Prostate gland (tissue), 2 donors: Measurements from ENCODE around the gene TIMM10.

Experiments used
- POLR2A ChIP-seq: fragments of 450-650 bp; IDR thresholded peaks from one replicate; pipeline ENCODE4 v1.6.1; 2016; ENCODE audit warnings: antibody characterized with exemption, mild to moderate bottlenecking
- POLR2AphosphoS5 ChIP-seq: sonication (generic); formaldehyde crosslinking; IDR thresholded peaks from one replicate; pipeline ENCODE4 v1.6.1; 2017; ENCODE audit warnings: antibody characterized with exemption
- TF ChIP-seq, protein P1 (sequence below), 4 experiments: fragments of 200-600 bp in 2 of 4; fragments of 450-650 bp in 2 of 4; sonication (generic) in 2 of 4; IDR thresholded peaks; 1 replicate in 3 of 4; 2 replicates in 1 of 4; pipeline ENCODE4 v1.5.1; 2016 to 2019; ENCODE audit warnings: antibody characterized with exemption in 4 of 4, mild to moderate bottlenecking in 2 of 4, moderate library complexity in 2 of 4

DNA sequence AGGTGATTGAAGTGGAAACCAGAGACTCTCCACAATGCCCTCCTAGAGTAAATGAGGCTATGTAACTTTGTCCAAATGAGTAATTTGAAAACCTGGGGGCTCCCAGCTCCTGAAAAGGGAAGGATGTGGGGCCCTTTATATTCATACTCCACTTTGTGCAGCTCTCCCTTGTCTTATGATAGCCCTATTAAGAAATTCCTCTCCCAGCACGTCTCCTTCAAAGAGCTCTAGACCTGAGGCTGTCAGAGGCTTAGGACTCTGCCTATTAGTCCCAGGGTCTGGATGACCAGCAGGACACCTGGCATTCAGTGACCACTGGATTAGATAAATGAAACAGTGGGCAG lies 17.1 kb downstream of the TIMM10 start:
- TF ChIP-seq, protein P1, sequence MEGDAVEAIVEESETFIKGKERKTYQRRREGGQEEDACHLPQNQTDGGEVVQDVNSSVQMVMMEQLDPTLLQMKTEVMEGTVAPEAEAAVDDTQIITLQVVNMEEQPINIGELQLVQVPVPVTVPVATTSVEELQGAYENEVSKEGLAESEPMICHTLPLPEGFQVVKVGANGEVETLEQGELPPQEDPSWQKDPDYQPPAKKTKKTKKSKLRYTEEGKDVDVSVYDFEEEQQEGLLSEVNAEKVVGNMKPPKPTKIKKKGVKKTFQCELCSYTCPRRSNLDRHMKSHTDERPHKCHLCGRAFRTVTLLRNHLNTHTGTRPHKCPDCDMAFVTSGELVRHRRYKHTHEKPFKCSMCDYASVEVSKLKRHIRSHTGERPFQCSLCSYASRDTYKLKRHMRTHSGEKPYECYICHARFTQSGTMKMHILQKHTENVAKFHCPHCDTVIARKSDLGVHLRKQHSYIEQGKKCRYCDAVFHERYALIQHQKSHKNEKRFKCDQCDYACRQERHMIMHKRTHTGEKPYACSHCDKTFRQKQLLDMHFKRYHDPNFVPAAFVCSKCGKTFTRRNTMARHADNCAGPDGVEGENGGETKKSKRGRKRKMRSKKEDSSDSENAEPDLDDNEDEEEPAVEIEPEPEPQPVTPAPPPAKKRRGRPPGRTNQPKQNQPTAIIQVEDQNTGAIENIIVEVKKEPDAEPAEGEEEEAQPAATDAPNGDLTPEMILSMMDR (IDR thresholded peaks at IDR 0.05) = no peak
- TF ChIP-seq POLR2A (no peak), POLR2AphosphoS5 (no peak)
